Prostate gland (tissue), 2 donors: ENCODE results near the gene C17orf67.

ENCODE experiments used
- POLR2A ChIP-seq: fragments of 450-650 bp; IDR thresholded peaks from one replicate; pipeline ENCODE4 v1.6.1; 2016; ENCODE audit warnings: antibody characterized with exemption, mild to moderate bottlenecking
- POLR2AphosphoS5 ChIP-seq: sonication (generic); formaldehyde crosslinking; IDR thresholded peaks from one replicate; pipeline ENCODE4 v1.6.1; 2017; ENCODE audit warnings: antibody characterized with exemption
- TF ChIP-seq, protein P1 (sequence below), 4 experiments: fragments of 200-600 bp in 2 of 4; fragments of 450-650 bp in 2 of 4; sonication (generic) in 2 of 4; IDR thresholded peaks; 1 replicate in 3 of 4; 2 replicates in 1 of 4; pipeline ENCODE4 v1.5.1; 2016 to 2019; ENCODE audit warnings: antibody characterized with exemption in 4 of 4, mild to moderate bottlenecking in 2 of 4, moderate library complexity in 2 of 4

DNA sequence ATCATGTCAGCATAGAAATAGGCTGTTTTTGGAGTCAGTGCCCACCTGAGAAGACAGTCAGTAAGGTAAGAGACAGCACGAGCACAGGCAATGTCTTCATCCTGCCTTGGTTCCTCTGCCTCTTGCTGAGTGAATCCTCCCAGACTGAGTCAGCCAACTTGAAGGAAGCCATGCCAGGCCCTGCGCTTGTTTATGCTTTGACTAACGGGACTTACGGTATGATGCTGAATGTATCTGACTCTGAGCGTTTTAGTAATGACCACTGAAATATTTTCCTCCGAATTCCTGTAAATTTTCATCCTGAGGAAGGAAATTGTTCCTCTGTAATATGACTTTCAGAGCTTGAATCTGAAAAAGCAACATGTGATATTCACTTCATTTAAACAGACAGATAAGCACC is 18.0 kb downstream of the C17orf67 start:
- TF ChIP-seq, protein P1, sequence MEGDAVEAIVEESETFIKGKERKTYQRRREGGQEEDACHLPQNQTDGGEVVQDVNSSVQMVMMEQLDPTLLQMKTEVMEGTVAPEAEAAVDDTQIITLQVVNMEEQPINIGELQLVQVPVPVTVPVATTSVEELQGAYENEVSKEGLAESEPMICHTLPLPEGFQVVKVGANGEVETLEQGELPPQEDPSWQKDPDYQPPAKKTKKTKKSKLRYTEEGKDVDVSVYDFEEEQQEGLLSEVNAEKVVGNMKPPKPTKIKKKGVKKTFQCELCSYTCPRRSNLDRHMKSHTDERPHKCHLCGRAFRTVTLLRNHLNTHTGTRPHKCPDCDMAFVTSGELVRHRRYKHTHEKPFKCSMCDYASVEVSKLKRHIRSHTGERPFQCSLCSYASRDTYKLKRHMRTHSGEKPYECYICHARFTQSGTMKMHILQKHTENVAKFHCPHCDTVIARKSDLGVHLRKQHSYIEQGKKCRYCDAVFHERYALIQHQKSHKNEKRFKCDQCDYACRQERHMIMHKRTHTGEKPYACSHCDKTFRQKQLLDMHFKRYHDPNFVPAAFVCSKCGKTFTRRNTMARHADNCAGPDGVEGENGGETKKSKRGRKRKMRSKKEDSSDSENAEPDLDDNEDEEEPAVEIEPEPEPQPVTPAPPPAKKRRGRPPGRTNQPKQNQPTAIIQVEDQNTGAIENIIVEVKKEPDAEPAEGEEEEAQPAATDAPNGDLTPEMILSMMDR (IDR thresholded peaks at IDR 0.05) = no peak
- TF ChIP-seq POLR2AphosphoS5 (no peak), POLR2A (no peak)
